Body of pancreas (tissue), 4 donors: ENCODE results near the gene IGSF1.

ENCODE experiments used
- CTCF ChIP-seq, 7 experiments: fragments of 450-650 bp in 4 of 7; fragments of 200-600 bp in 3 of 7; sonication (generic) in 3 of 7; IDR thresholded peaks; one replicate each; pipeline ENCODE4 v1.5.1; 2016 to 2019; ENCODE audit warnings: antibody characterized with exemption in 7 of 7
- POLR2A ChIP-seq, 3 donors: fragments of 450-650 bp; IDR thresholded peaks; one replicate each; pipeline ENCODE4 v1.6.1; 2016; ENCODE audit warnings: antibody characterized with exemption in 3 of 3, mild to moderate bottlenecking in 2 of 3

- TF ChIP-seq CTCF (IDR thresholded peaks at IDR 0.05) (peak; percentile 12 to 58 (median 47)), POLR2A (IDR thresholded peaks at IDR 0.05) (no peak)
Measured at GRCh38 chrX:131262738-131263679, 26.1 kb downstream of the IGSF1 start.
